GM12892 (cell line): ENCODE measurements around the gene SLC66A1.

Source experiments
- POLR2AphosphoS5 ChIP-seq: IDR thresholded peaks from 2 replicates; pipeline ENCODE4 v1.6.1; 2011; ENCODE audit warnings: low read depth, low read length, control low read depth
- TAF1 ChIP-seq: IDR thresholded peaks from 2 replicates; pipeline ENCODE4 v1.6.1; 2011; ENCODE audit warnings: low read depth, mild to moderate bottlenecking, control low read depth, low read length, borderline replicate concordance

DNA sequence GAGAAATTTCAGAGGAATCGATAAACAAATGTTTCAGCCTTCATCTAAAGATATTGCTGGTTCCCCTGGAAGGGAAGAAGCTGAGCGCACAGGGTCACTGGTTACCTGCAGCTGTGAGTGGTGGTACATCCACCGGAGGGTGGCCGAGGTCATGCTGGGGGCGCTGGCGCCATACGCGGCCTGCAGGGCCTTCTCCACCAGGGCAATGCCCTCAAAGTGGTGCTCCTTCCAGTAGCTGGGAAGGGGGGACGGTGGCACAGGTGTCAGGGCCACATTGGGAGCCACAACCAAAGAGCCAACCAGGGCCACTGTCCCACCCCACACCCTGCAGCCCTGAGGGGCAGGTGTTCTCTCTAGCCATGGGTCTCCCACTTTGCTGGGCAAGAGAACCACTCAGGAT, 28.2 kb upstream of the SLC66A1 start:
- TF ChIP-seq TAF1: no peak
- no peak for TF ChIP-seq POLR2AphosphoS5
